Stimulated activated CD4-positive, alpha-beta T cell treated with anti-CD3 and anti-CD28 coated beads, Interleukin-1b, Interleukin-23, amount 100 ng/mL, for 24 hours (primary cell): ENCODE data around the gene TEDC2.

Experiments
- DNase-seq, 4 experiments: peaks; one replicate each; pipeline ENCODE4 v3.0.0-alpha.2; 2020; ENCODE audit warnings: low read depth in 4 of 4, low spot score in 1 of 4

TEDC2 gene

GRCh38 chr16:2494616-2495015 is 34.7 kb downstream of the TEDC2 start:
- no peak for DNase-seq

- no peak for DNase-seq
Observed at GRCh38 chr16:2495041-2495440, 35.1 kb downstream of the TEDC2 start.

- DNase-seq, result no peak
Observed at GRCh38 chr16:2496223-2497115, 36.6 kb downstream of the TEDC2 start.

GRCh38 chr16:2497116-2497630 is 37.3 kb downstream of the TEDC2 start:
- DNase-seq, result no peak

GRCh38 chr16:2497695-2498484 is 38.0 kb downstream of the TEDC2 start:
- no peak for DNase-seq

GRCh38 chr16:2498531-2499253 is 38.8 kb downstream of the TEDC2 start:
- DNase-seq, result no peak

- no peak for DNase-seq
Observed at GRCh38 chr16:2499454-2499853, 39.5 kb downstream of the TEDC2 start.

GRCh38 chr16:2499890-2500429 is 40.1 kb downstream of the TEDC2 start:
- no peak for DNase-seq

- DNase-seq, result no peak
Observed at GRCh38 chr16:2500430-2500917, 40.6 kb downstream of the TEDC2 start.

- DNase-seq, result peak; percentile 52 to 73 (median 68)
Observed at GRCh38 chr16:2500918-2501750, 41.2 kb downstream of the TEDC2 start.

- DNase-seq, result no peak
Observed at GRCh38 chr16:2501946-2502895, 42.3 kb downstream of the TEDC2 start.

- no peak for DNase-seq
Observed at GRCh38 chr16:2505695-2506094, 45.8 kb downstream of the TEDC2 start.

- no peak for DNase-seq
Observed at GRCh38 chr16:2507052-2507659, 47.2 kb downstream of the TEDC2 start.

GRCh38 chr16:2507665-2508064 is 47.8 kb downstream of the TEDC2 start:
- DNase-seq, result no peak

GRCh38 chr16:2508722-2509400 is 49.0 kb downstream of the TEDC2 start:
- DNase-seq, result no peak

GRCh38 chr16:2511128-2511800 is 51.4 kb downstream of the TEDC2 start:
- DNase-seq, result no peak

- DNase-seq, result no peak
Observed at GRCh38 chr16:2511996-2512734, 52.3 kb downstream of the TEDC2 start.
